ENCODE measurements around the gene C13orf46. TPM values are rescaled to one million over a fixed set of nuclear protein-coding genes. Genes with fewer than 3 reads are reported as not detected.
A peak's percentile ranks its signal among the peaks of the same experiment; 100 is the strongest.

C13orf46 gene
- total RNA-seq, 1 experiment from 2014 or later, result not detected

GRCh38 chr13:113964251-113964995 is 9.5 kb downstream of the C13orf46 start:
- no peak for DNase-seq (ENCODE audit: low read depth)
- in situ Hi-C loops (cut with HindIII; ENCODE audit: low pct_unique_long_range_greater_than_20kb, low sequenced_read_pairs), result no loop called here

- DNase-seq (ENCODE audit: low read depth), result no peak
- in situ Hi-C loops (cut with HindIII; ENCODE audit: low pct_unique_long_range_greater_than_20kb, low sequenced_read_pairs), result no loop called here
These were observed 10.5 kb downstream of the C13orf46 start for GRCh38 chr13:113963376-113963775.

GRCh38 chr13:113962975-113963374 is 10.9 kb downstream of the C13orf46 start:
- DNase-seq (ENCODE audit: low read depth), result no peak
- in situ Hi-C loops (cut with HindIII; ENCODE audit: low pct_unique_long_range_greater_than_20kb, low sequenced_read_pairs), result no loop called here

GRCh38 chr13:113962386-113962785 is 11.5 kb downstream of the C13orf46 start:
- DNase-seq (ENCODE audit: low read depth), result no peak
- in situ Hi-C loops (cut with HindIII; ENCODE audit: low pct_unique_long_range_greater_than_20kb, low sequenced_read_pairs), result no loop called here

GRCh38 chr13:113960276-113960948 is 13.5 kb downstream of the C13orf46 start:
- DNase-seq (ENCODE audit: low read depth), result no peak
- in situ Hi-C loops (cut with HindIII; ENCODE audit: low pct_unique_long_range_greater_than_20kb, low sequenced_read_pairs), result no loop called here

GRCh38 chr13:113959198-113959597 is 14.7 kb downstream of the C13orf46 start:
- peak; percentile 27 for DNase-seq (ENCODE audit: low read depth)
- in situ Hi-C loops (cut with HindIII; ENCODE audit: low pct_unique_long_range_greater_than_20kb, low sequenced_read_pairs), result no loop called here

GRCh38 chr13:113958373-113958772 is 15.5 kb downstream of the C13orf46 start:
- in situ Hi-C loops (cut with HindIII; ENCODE audit: low pct_unique_long_range_greater_than_20kb, low sequenced_read_pairs), result no loop called here
- DNase-seq (ENCODE audit: low read depth), result no peak

GRCh38 chr13:113956571-113956970 is 17.3 kb downstream of the C13orf46 start:
- DNase-seq (ENCODE audit: low read depth), result no peak
- in situ Hi-C loops (cut with HindIII; ENCODE audit: low pct_unique_long_range_greater_than_20kb, low sequenced_read_pairs), result no loop called here

GRCh38 chr13:113955691-113956090 is 18.2 kb downstream of the C13orf46 start:
- in situ Hi-C loops (cut with HindIII; ENCODE audit: low pct_unique_long_range_greater_than_20kb, low sequenced_read_pairs), result no loop called here
- DNase-seq (ENCODE audit: low read depth), result no peak

GRCh38 chr13:113955235-113955634 is 18.6 kb downstream of the C13orf46 start:
- DNase-seq (ENCODE audit: low read depth), result no peak
- in situ Hi-C loops (cut with HindIII; ENCODE audit: low pct_unique_long_range_greater_than_20kb, low sequenced_read_pairs), result no loop called here

GRCh38 chr13:113954046-113954835 is 19.6 kb downstream of the C13orf46 start:
- DNase-seq (ENCODE audit: low read depth), result no peak
- in situ Hi-C loops (cut with HindIII; ENCODE audit: low pct_unique_long_range_greater_than_20kb, low sequenced_read_pairs), result no loop called here

- DNase-seq (ENCODE audit: low read depth), result no peak
- in situ Hi-C loops (cut with HindIII; ENCODE audit: low pct_unique_long_range_greater_than_20kb, low sequenced_read_pairs), result no loop called here
These were observed 20.3 kb downstream of the C13orf46 start for GRCh38 chr13:113953561-113953960.

- DNase-seq (ENCODE audit: low read depth), result no peak
- in situ Hi-C loops (cut with HindIII; ENCODE audit: low pct_unique_long_range_greater_than_20kb, low sequenced_read_pairs), result no loop called here
These were observed 20.8 kb downstream of the C13orf46 start for GRCh38 chr13:113952983-113953520.

- in situ Hi-C loops (cut with HindIII; ENCODE audit: low pct_unique_long_range_greater_than_20kb, low sequenced_read_pairs), result no loop called here
- no peak for DNase-seq (ENCODE audit: low read depth)
These were observed 21.5 kb downstream of the C13orf46 start for GRCh38 chr13:113952151-113952982.

GRCh38 chr13:113951246-113951999 is 22.5 kb downstream of the C13orf46 start:
- DNase-seq (ENCODE audit: low read depth), result no peak
- in situ Hi-C loops (cut with HindIII; ENCODE audit: low pct_unique_long_range_greater_than_20kb, low sequenced_read_pairs), result no loop called here

- in situ Hi-C loops (cut with HindIII; ENCODE audit: low pct_unique_long_range_greater_than_20kb, low sequenced_read_pairs), result no loop called here
- DNase-seq (ENCODE audit: low read depth), result no peak
These were observed 23.2 kb downstream of the C13orf46 start for GRCh38 chr13:113950451-113951245.

GRCh38 chr13:113949546-113949945 is 24.3 kb downstream of the C13orf46 start:
- in situ Hi-C loops (cut with HindIII; ENCODE audit: low pct_unique_long_range_greater_than_20kb, low sequenced_read_pairs), result no loop called here
- no peak for DNase-seq (ENCODE audit: low read depth)
